ENCODE results near the gene TCL1B.

DNA sequence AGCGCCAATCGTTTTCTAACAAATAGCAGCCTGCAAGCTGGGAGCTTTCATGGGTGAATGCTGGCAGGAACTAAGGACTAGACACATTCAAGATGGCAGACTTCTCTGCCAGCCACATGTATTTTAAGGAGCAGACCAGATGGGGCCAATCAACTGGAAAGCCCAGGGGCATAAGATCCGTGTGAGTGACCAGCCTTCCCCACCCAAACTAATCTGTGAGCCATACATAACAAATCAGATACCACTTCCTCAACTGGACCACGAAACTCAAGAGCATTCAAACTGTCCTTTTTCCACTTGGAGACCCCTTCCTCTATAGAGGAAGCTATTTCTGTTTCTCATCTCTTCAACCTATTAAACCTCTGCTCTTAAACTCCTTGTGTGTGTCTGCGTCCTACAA, 9.7 kb downstream of the TCL1B start:
- TF ChIP-seq OSR1 (CRISPR knock-in tag; IDR thresholded peaks at IDR 0.05) (no peak), ESRRG (CRISPR knock-in tag; IDR thresholded peaks at IDR 0.05) (no peak), ZFP3 (CRISPR knock-in tag; IDR thresholded peaks at IDR 0.05) (no peak), ZFP30 (CRISPR knock-in tag; IDR thresholded peaks at IDR 0.05) (no peak), ZC3H10 (CRISPR knock-in tag; IDR thresholded peaks at IDR 0.05) (no peak), ZNF8 (CRISPR knock-in tag; IDR thresholded peaks at IDR 0.05) (no peak), ISL1 (CRISPR knock-in tag; IDR thresholded peaks at IDR 0.05) (no peak), SNAI2 (CRISPR knock-in tag; IDR thresholded peaks at IDR 0.05) (no peak), ZNF70 (CRISPR knock-in tag; IDR thresholded peaks at IDR 0.05) (no peak)
- TF ChIP-seq, protein P1, sequence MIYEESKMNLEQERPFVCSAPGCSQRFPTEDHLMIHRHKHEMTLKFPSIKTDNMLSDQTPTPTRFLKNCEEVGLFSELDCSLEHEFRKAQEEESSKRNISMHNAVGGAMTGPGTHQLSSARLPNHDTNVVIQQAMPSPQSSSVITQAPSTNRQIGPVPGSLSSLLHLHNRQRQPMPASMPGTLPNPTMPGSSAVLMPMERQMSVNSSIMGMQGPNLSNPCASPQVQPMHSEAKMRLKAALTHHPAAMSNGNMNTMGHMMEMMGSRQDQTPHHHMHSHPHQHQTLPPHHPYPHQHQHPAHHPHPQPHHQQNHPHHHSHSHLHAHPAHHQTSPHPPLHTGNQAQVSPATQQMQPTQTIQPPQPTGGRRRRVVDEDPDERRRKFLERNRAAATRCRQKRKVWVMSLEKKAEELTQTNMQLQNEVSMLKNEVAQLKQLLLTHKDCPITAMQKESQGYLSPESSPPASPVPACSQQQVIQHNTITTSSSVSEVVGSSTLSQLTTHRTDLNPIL (CRISPR knock-in tag; IDR thresholded peaks at IDR 0.05; ENCODE audit: low read depth), result no peak
- TF ChIP-seq, protein P2, sequence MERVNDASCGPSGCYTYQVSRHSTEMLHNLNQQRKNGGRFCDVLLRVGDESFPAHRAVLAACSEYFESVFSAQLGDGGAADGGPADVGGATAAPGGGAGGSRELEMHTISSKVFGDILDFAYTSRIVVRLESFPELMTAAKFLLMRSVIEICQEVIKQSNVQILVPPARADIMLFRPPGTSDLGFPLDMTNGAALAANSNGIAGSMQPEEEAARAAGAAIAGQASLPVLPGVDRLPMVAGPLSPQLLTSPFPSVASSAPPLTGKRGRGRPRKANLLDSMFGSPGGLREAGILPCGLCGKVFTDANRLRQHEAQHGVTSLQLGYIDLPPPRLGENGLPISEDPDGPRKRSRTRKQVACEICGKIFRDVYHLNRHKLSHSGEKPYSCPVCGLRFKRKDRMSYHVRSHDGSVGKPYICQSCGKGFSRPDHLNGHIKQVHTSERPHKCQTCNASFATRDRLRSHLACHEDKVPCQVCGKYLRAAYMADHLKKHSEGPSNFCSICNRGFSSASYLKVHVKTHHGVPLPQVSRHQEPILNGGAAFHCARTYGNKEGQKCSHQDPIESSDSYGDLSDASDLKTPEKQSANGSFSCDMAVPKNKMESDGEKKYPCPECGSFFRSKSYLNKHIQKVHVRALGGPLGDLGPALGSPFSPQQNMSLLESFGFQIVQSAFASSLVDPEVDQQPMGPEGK (CRISPR knock-in tag; IDR thresholded peaks at IDR 0.05; ENCODE audit: borderline replicate concordance), result no peak
- TF ChIP-seq, protein P3, sequence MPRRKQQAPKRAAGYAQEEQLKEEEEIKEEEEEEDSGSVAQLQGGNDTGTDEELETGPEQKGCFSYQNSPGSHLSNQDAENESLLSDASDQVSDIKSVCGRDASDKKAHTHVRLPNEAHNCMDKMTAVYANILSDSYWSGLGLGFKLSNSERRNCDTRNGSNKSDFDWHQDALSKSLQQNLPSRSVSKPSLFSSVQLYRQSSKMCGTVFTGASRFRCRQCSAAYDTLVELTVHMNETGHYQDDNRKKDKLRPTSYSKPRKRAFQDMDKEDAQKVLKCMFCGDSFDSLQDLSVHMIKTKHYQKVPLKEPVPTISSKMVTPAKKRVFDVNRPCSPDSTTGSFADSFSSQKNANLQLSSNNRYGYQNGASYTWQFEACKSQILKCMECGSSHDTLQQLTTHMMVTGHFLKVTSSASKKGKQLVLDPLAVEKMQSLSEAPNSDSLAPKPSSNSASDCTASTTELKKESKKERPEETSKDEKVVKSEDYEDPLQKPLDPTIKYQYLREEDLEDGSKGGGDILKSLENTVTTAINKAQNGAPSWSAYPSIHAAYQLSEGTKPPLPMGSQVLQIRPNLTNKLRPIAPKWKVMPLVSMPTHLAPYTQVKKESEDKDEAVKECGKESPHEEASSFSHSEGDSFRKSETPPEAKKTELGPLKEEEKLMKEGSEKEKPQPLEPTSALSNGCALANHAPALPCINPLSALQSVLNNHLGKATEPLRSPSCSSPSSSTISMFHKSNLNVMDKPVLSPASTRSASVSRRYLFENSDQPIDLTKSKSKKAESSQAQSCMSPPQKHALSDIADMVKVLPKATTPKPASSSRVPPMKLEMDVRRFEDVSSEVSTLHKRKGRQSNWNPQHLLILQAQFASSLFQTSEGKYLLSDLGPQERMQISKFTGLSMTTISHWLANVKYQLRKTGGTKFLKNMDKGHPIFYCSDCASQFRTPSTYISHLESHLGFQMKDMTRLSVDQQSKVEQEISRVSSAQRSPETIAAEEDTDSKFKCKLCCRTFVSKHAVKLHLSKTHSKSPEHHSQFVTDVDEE (CRISPR knock-in tag; IDR thresholded peaks at IDR 0.05), result no peak

Measured in SK-N-SH treated with all-trans-retinoic acid at 6 μM for 48 hours (cell line).